Tibial artery (tissue), 4 donors: ENCODE data around the gene MPP3.

Source experiments
- DNase-seq, 2 donors: peaks; one replicate each; pipeline ENCODE4 v3.0.0-alpha.2; 2019
- H3K27ac ChIP-seq, 2 donors: fragments of 200-600 bp; sonication (generic) in 1 of 2; 1 replicate in 1 of 2; 2 replicates in 1 of 2; pipeline ENCODE4 v1.5.1; 2018 to 2019; ENCODE audit warnings: mild to moderate bottlenecking in 1 of 2
- H3K27me3 ChIP-seq, 2 donors: fragments of 200-600 bp; sonication (generic) in 1 of 2; one replicate each; pipeline versions ENCODE4 v1.5.1 to v1.6.0; 2016 to 2019
- H3K36me3 ChIP-seq, 3 donors: fragments of 200-600 bp; sonication (generic) in 2 of 3; one replicate each; pipeline ENCODE4 v1.5.1; 2016 to 2019; ENCODE audit warnings: mild to moderate bottlenecking in 2 of 3
- H3K4me1 ChIP-seq, 4 donors: fragments of 200-600 bp; sonication (generic) in 2 of 4; 1 replicate in 3 of 4; 2 replicates in 1 of 4; pipeline ENCODE4 v1.5.1; 2016 to 2019
- H3K4me3 ChIP-seq, 2 donors: fragments of 200-600 bp; sonication (generic) in 1 of 2; 1 replicate in 1 of 2; 2 replicates in 1 of 2; pipeline ENCODE4 v1.5.1; 2018 to 2019; ENCODE audit warnings: mild to moderate bottlenecking in 2 of 2
- H3K9me3 ChIP-seq, 3 donors: fragments of 200-600 bp; sonication (generic) in 1 of 3; one replicate each; pipeline ENCODE4 v1.5.1; 2016 to 2019
- CTCF ChIP-seq, 2 experiments: fragments of 200-600 bp in 1 of 2; fragments of 450-650 bp in 1 of 2; IDR thresholded peaks; one replicate each; pipeline ENCODE4 v1.5.1; 2017 to 2019; ENCODE audit warnings: antibody characterized with exemption in 2 of 2, mild to moderate bottlenecking in 1 of 2, moderate library complexity in 1 of 2
- intact Hi-C: fragments of 100-400 bp; cut with DNase I; formaldehyde crosslinking; loops from one replicate; pipeline ENCODE4 v1.15.0; 2023; ENCODE audit warnings: low total_unique reads

MPP3 gene

GRCh38 chr17:43878260-43879175 lies 45.6 kb upstream of the MPP3 start:
- Histone ChIP-seq H3K27ac (no peak overlapping the region), H3K36me3 (peaks cover 9 to 43% (median 17%) of the 10 kb centered on the region in 3 donors), H3K4me1 (peaks cover 0 to 8% (median 1%) of the 10 kb centered on the region in 4 donors), H3K9me3 (no peaks in the 10 kb centered on the region), H3K4me3 (no peak overlapping the region), H3K27me3 (no peaks in the 10 kb centered on the region)
- peak; percentile 58 to 81 for DNase-seq
- intact Hi-C loops = loop anchor here (10.0 kb wide), 2 partner anchors 66 to 116 kb away; partner anchors contain the start of gene PPY
- peak; percentile 89 to 98 for TF ChIP-seq CTCF (IDR thresholded peaks at IDR 0.05)

GRCh38 chr17:43877451-43878155 lies 44.7 kb upstream of the MPP3 start:
- H3K36me3 ChIP-seq = peaks cover 9 to 34% (median 17%) of the 10 kb centered on the region in 3 donors
- no peak for DNase-seq
- intact Hi-C loops = loop anchor here (10.0 kb wide), 2 partner anchors 67 to 117 kb away; partner anchors contain the start of gene PPY
- no peak overlapping the region for H3K27ac ChIP-seq
- TF ChIP-seq CTCF (IDR thresholded peaks at IDR 0.05) = no peak
- peaks cover 0 to under 1% of the 10 kb centered on the region in 2 donors for H3K27me3 ChIP-seq
- H3K4me3 ChIP-seq = no peak overlapping the region
- H3K4me1 ChIP-seq = peaks cover 0 to 8% (median 1%) of the 10 kb centered on the region in 4 donors
- no peaks in the 10 kb centered on the region for H3K9me3 ChIP-seq

- no peak overlapping the region for H3K27ac ChIP-seq
- no peak overlapping the region for H3K4me3 ChIP-seq
- H3K27me3 ChIP-seq = peaks cover 0 to 6% of the 10 kb centered on the region in 2 donors
- intact Hi-C loops = loop anchor here (10.0 kb wide), 2 partner anchors 68 to 118 kb away; partner anchors contain the start of gene PPY
- no peak for DNase-seq
- H3K36me3 ChIP-seq = peaks cover 5 to 28% (median 13%) of the 10 kb centered on the region in 3 donors
- peaks cover 0 to 8% (median 1%) of the 10 kb centered on the region in 4 donors for H3K4me1 ChIP-seq
- TF ChIP-seq CTCF (IDR thresholded peaks at IDR 0.05) = no peak
- H3K9me3 ChIP-seq = no peaks in the 10 kb centered on the region
These were observed 44.1 kb upstream of the MPP3 start for GRCh38 chr17:43877031-43877430.

GRCh38 chr17:43875476-43876147 lies 42.7 kb upstream of the MPP3 start:
- intact Hi-C loops = loop anchor here (10.0 kb wide), 2 partner anchors 69 to 119 kb away; partner anchors contain the start of gene PPY
- H3K4me3 ChIP-seq = no peak overlapping the region
- peaks cover 0 to 14% (median 5%) of the 10 kb centered on the region in 3 donors for H3K36me3 ChIP-seq
- DNase-seq = peak in 1 of 2 donors; percentile 3
- no peak overlapping the region for H3K27ac ChIP-seq
- H3K9me3 ChIP-seq = no peaks in the 10 kb centered on the region
- H3K4me1 ChIP-seq = peaks cover 0 to 8% (median 1%) of the 10 kb centered on the region in 4 donors
- H3K27me3 ChIP-seq = peaks cover 0 to 13% of the 10 kb centered on the region in 2 donors
- no peak for TF ChIP-seq CTCF (IDR thresholded peaks at IDR 0.05)

GRCh38 chr17:43874293-43874692 lies 41.3 kb upstream of the MPP3 start:
- Histone ChIP-seq H3K4me1 (peaks cover 0 to 8% (median 1%) of the 10 kb centered on the region in 4 donors), H3K27ac (no peak overlapping the region), H3K36me3 (peaks cover 0 to 14% (median 2%) of the 10 kb centered on the region in 3 donors), H3K27me3 (peaks cover 0 to 15% of the 10 kb centered on the region in 2 donors), H3K9me3 (no peaks in the 10 kb centered on the region), H3K4me3 (no peak overlapping the region)
- no peak for TF ChIP-seq CTCF (IDR thresholded peaks at IDR 0.05)
- no peak for DNase-seq
- intact Hi-C loops = loop anchor here (10.0 kb wide), 2 partner anchors 71 to 121 kb away; partner anchors contain the start of gene PPY
